SK-N-SH treated with all-trans-retinoic acid at 6 μM for 48 hours (cell line): ENCODE results near the gene ATAD3C.
"Not testable (repeated sequence)": the region's sequence is repeated elsewhere in the genome, so short reads cannot be mapped to it uniquely, and the experiment has no call there.

Source experiments
- ATAC-seq: fragments of 200-7000 bp; cut with Tn5 transposase; 3 replicates; pipeline ENCODE4 v1.9.1; 2020; ENCODE audit warnings: mild to moderate bottlenecking, moderate library complexity
- ARNTL ChIP-seq: fragments of 450-650 bp; formaldehyde crosslinking; IDR thresholded peaks from 2 replicates; pipeline ENCODE4 v1.5.0; 2020; ENCODE audit warnings: low read depth, mild to moderate bottlenecking, moderate library complexity, borderline replicate concordance
- BACH2 ChIP-seq: fragments of 250-450 bp; sonication (Bioruptor Pico); IDR thresholded peaks from 2 replicates; pipeline ENCODE4 v1.9.0; 2021; ENCODE audit warnings: mild to moderate bottlenecking, borderline replicate concordance
- CREB5 ChIP-seq: fragments of 250-450 bp; sonication (Bioruptor Pico); IDR thresholded peaks from 2 replicates; pipeline ENCODE4 v1.5.1; 2020; ENCODE audit warnings: low read depth, mild to moderate bottlenecking, moderate library complexity
- CSDC2 ChIP-seq: fragments of 250-450 bp; sonication (Bioruptor Pico); IDR thresholded peaks from 2 replicates; pipeline ENCODE4 v1.5.0; 2020; ENCODE audit warnings: mild to moderate bottlenecking, moderate library complexity
- ISL1 ChIP-seq: fragments of 250-450 bp; sonication (Bioruptor Pico); IDR thresholded peaks from 2 replicates; pipeline ENCODE4 v2.1.2; 2022; ENCODE audit warnings: mild to moderate bottlenecking, moderate library complexity
- OSR1 ChIP-seq: fragments of 250-450 bp; sonication (Bioruptor Pico); IDR thresholded peaks from 2 replicates; pipeline ENCODE4 v1.8.0; 2022; ENCODE audit warnings: moderate library complexity, mild to moderate bottlenecking, inconsistent platforms
- RARB ChIP-seq: fragments of 250-450 bp; sonication (Bioruptor Pico); IDR thresholded peaks from 2 replicates; pipeline ENCODE4 v1.8.0; 2021; ENCODE audit warnings: mild to moderate bottlenecking, moderate library complexity
- SNAI2 ChIP-seq: fragments of 250-450 bp; sonication (Bioruptor Pico); IDR thresholded peaks from 2 replicates; pipeline ENCODE4 v1.5.0; 2020; ENCODE audit warnings: mild to moderate bottlenecking, moderate library complexity
- TCF4 ChIP-seq: fragments of 250-450 bp; sonication (Bioruptor Pico); IDR thresholded peaks from 2 replicates; pipeline ENCODE4 v1.8.0; 2021; ENCODE audit warnings: mild to moderate bottlenecking, moderate library complexity, borderline replicate concordance
- TOX ChIP-seq: fragments of 250-450 bp; sonication (Bioruptor Pico); IDR thresholded peaks from 2 replicates; pipeline ENCODE4 v1.8.0; 2021; ENCODE audit warnings: mild to moderate bottlenecking, moderate library complexity, borderline replicate concordance
- ZC3H10 ChIP-seq: fragments of 250-450 bp; sonication (Bioruptor Pico); IDR thresholded peaks from 2 replicates; pipeline ENCODE4 v1.5.1; 2021; ENCODE audit warnings: mild to moderate bottlenecking, moderate library complexity
- ZFP3 ChIP-seq: fragments of 250-450 bp; sonication (Bioruptor Pico); IDR thresholded peaks from 2 replicates; pipeline ENCODE4 v1.5.0; 2020; ENCODE audit warnings: mild to moderate bottlenecking, moderate library complexity
- ZFP30 ChIP-seq: fragments of 450-650 bp; formaldehyde crosslinking; IDR thresholded peaks from 2 replicates; pipeline ENCODE4 v1.5.0; 2022; ENCODE audit warnings: mild to moderate bottlenecking, moderate library complexity
- ZNF565 ChIP-seq: fragments of 450-650 bp; formaldehyde crosslinking; conservative IDR thresholded peaks from 2 replicates; pipeline ENCODE4 v1.5.0; 2020; ENCODE audit warnings: low read depth, mild to moderate bottlenecking, moderate library complexity
- ZNF70 ChIP-seq: fragments of 450-650 bp; formaldehyde crosslinking; IDR thresholded peaks from 2 replicates; pipeline ENCODE4 v1.5.0; 2020; ENCODE audit warnings: mild to moderate bottlenecking, moderate library complexity
- ZNF8 ChIP-seq: fragments of 450-650 bp; formaldehyde crosslinking; IDR thresholded peaks from 2 replicates; pipeline ENCODE4 v1.5.0; 2020; ENCODE audit warnings: mild to moderate bottlenecking, moderate library complexity
- TF ChIP-seq, protein P1 (sequence below): fragments of 250-450 bp; sonication (Bioruptor Pico); IDR thresholded peaks from 2 replicates; pipeline ENCODE4 v1.8.0; 2021; ENCODE audit warnings: low read depth, mild to moderate bottlenecking, moderate library complexity, borderline replicate concordance
- TF ChIP-seq, protein P2 (sequence below): fragments of 250-450 bp; sonication (Bioruptor Pico); IDR thresholded peaks from 2 replicates; pipeline ENCODE4 v1.5.1; 2021; ENCODE audit warnings: mild to moderate bottlenecking, moderate library complexity
- TF ChIP-seq, protein P3 (sequence below): fragments of 250-450 bp; sonication (Bioruptor Pico); IDR thresholded peaks from 2 replicates; pipeline ENCODE4 v1.5.0; 2020; ENCODE audit warnings: mild to moderate bottlenecking, moderate library complexity

Gene ATAD3C

GRCh38 chr1:1479547-1480487, 30.3 kb downstream of the ATAD3C start:
- no peak for ATAC-seq
- no peak for TF ChIP-seq ISL1
- TF ChIP-seq TCF4 (CRISPR knock-in tag): no peak
- TF ChIP-seq ZNF8 (CRISPR knock-in tag): no peak
- TF ChIP-seq, protein P1, sequence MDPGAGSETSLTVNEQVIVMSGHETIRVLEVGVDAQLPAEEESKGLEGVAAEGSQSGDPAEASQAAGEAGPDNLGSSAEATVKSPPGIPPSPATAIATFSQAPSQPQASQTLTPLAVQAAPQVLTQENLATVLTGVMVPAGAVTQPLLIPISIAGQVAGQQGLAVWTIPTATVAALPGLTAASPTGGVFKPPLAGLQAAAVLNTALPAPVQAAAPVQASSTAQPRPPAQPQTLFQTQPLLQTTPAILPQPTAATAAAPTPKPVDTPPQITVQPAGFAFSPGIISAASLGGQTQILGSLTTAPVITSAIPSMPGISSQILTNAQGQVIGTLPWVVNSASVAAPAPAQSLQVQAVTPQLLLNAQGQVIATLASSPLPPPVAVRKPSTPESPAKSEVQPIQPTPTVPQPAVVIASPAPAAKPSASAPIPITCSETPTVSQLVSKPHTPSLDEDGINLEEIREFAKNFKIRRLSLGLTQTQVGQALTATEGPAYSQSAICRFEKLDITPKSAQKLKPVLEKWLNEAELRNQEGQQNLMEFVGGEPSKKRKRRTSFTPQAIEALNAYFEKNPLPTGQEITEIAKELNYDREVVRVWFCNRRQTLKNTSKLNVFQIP (CRISPR knock-in tag): no peak
- TF ChIP-seq CREB5: no peak
- TF ChIP-seq, protein P2, sequence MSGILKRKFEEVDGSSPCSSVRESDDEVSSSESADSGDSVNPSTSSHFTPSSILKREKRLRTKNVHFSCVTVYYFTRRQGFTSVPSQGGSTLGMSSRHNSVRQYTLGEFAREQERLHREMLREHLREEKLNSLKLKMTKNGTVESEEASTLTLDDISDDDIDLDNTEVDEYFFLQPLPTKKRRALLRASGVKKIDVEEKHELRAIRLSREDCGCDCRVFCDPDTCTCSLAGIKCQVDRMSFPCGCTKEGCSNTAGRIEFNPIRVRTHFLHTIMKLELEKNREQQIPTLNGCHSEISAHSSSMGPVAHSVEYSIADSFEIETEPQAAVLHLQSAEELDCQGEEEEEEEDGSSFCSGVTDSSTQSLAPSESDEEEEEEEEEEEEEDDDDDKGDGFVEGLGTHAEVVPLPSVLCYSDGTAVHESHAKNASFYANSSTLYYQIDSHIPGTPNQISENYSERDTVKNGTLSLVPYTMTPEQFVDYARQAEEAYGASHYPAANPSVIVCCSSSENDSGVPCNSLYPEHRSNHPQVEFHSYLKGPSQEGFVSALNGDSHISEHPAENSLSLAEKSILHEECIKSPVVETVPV (CRISPR knock-in tag): no peak
- TF ChIP-seq RARB (CRISPR knock-in tag): no peak
- TF ChIP-seq ARNTL (CRISPR knock-in tag): no peak
- no peak for TF ChIP-seq ZC3H10 (CRISPR knock-in tag)
- TF ChIP-seq OSR1 (CRISPR knock-in tag): no peak
- TF ChIP-seq BACH2 (CRISPR knock-in tag): no peak
- no peak for TF ChIP-seq ZFP3
- TF ChIP-seq, protein P3, sequence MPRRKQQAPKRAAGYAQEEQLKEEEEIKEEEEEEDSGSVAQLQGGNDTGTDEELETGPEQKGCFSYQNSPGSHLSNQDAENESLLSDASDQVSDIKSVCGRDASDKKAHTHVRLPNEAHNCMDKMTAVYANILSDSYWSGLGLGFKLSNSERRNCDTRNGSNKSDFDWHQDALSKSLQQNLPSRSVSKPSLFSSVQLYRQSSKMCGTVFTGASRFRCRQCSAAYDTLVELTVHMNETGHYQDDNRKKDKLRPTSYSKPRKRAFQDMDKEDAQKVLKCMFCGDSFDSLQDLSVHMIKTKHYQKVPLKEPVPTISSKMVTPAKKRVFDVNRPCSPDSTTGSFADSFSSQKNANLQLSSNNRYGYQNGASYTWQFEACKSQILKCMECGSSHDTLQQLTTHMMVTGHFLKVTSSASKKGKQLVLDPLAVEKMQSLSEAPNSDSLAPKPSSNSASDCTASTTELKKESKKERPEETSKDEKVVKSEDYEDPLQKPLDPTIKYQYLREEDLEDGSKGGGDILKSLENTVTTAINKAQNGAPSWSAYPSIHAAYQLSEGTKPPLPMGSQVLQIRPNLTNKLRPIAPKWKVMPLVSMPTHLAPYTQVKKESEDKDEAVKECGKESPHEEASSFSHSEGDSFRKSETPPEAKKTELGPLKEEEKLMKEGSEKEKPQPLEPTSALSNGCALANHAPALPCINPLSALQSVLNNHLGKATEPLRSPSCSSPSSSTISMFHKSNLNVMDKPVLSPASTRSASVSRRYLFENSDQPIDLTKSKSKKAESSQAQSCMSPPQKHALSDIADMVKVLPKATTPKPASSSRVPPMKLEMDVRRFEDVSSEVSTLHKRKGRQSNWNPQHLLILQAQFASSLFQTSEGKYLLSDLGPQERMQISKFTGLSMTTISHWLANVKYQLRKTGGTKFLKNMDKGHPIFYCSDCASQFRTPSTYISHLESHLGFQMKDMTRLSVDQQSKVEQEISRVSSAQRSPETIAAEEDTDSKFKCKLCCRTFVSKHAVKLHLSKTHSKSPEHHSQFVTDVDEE (CRISPR knock-in tag): no peak
- no peak for TF ChIP-seq ZNF565

- ATAC-seq: not testable (repeated sequence)
Observed at GRCh38 chr1:1480488-1480867, 31.0 kb downstream of the ATAD3C start.

- ATAC-seq: not testable (repeated sequence)
Observed at GRCh38 chr1:1481811-1482210, 32.3 kb downstream of the ATAD3C start.

- TF ChIP-seq, protein P1 (CRISPR knock-in tag): no peak
- TF ChIP-seq ZNF70 (CRISPR knock-in tag) (no peak), CSDC2 (no peak)
Observed at GRCh38 chr1:1482856-1483255, 33.4 kb downstream of the ATAD3C start.

DNA sequence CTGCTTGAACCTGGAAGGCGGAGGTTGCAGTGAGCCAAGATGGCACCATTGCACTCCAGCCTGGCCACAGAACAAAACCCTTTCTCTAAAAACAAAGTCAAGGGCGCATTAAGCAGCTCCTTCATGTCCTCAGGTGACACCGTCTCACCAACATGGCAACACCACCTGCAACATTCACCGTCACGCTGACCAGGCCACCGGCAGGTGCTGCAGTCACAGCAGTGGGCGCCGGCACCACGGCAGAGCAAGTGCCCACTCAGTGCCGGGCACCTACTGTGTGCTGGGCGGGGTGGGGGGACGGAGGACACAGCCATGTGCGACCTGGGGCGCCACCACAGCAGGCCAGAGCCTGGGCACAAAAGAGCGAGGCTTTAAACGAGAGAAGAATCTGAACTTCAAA, 34.2 kb downstream of the ATAD3C start:
- ATAC-seq: no peak
- TF ChIP-seq OSR1 (CRISPR knock-in tag) (no peak), ZFP3 (no peak), SNAI2 (CRISPR knock-in tag) (no peak), TOX (CRISPR knock-in tag) (no peak), ZFP30 (CRISPR knock-in tag) (no peak), ZC3H10 (CRISPR knock-in tag) (no peak), TCF4 (CRISPR knock-in tag) (no peak), ZNF565 (no peak), ZNF70 (CRISPR knock-in tag) (no peak), ZNF8 (CRISPR knock-in tag) (no peak), ISL1 (no peak)
- TF ChIP-seq, protein P1 (CRISPR knock-in tag): no peak
- TF ChIP-seq, protein P3 (CRISPR knock-in tag): no peak

More at GRCh38 chr1:1482856-1483255, 33.4 kb downstream of the ATAD3C start:
- no peak for ATAC-seq
